HepG2 (cell line): ENCODE data around the gene AKNA. TPM values are rescaled to one million over a fixed set of nuclear protein-coding genes. Genes with fewer than 3 reads are reported as not detected.

Source experiments
- AGO1 ChIP-seq: fragments of 200-400 bp; formaldehyde crosslinking; IDR thresholded peaks from 2 replicates; pipeline ENCODE4 v1.6.1; 2017; ENCODE audit warnings: mild to moderate bottlenecking, low read depth, low read length, moderate library complexity; ENCODE audit not compliant: poor library complexity, severe bottlenecking
- GTF2F1 ChIP-seq: fragments of 150-350 bp; IDR thresholded peaks from 2 replicates; pipeline ENCODE4 v1.6.1; 2014; ENCODE audit warnings: low read length
- HMG20A ChIP-seq: IDR thresholded peaks from 2 replicates; pipeline ENCODE4 v1.6.1; 2016; ENCODE audit warnings: borderline replicate concordance
- LBX2 ChIP-seq: sonication (generic); formaldehyde crosslinking; IDR thresholded peaks from 2 replicates; pipeline ENCODE4 v1.5.0; 2020; ENCODE audit warnings: missing genetic modification reagents, mild to moderate bottlenecking, borderline replicate concordance
- NR2F6 ChIP-seq, 2 experiments: IDR thresholded peaks; 2 replicates each; pipeline ENCODE4 v1.6.1; 2016; ENCODE audit warnings: antibody characterized with exemption in 1 of 2, mild to moderate bottlenecking in 1 of 2
- ZFP36 ChIP-seq: fragments of 150-350 bp; IDR thresholded peaks from 2 replicates; pipeline ENCODE4 v1.6.1; 2018; ENCODE audit warnings: borderline replicate concordance, low read length, low read depth; ENCODE audit not compliant: partially characterized antibody
- ZNF607 ChIP-seq: sonication (generic); formaldehyde crosslinking; IDR thresholded peaks from 2 replicates; pipeline ENCODE4 v1.5.1; 2020; ENCODE audit warnings: missing genetic modification reagents, mild to moderate bottlenecking, borderline replicate concordance
- ZNF616 ChIP-seq: sonication (generic); formaldehyde crosslinking; IDR thresholded peaks from 2 replicates; pipeline ENCODE4 v1.5.0; 2020; ENCODE audit warnings: low read depth, mild to moderate bottlenecking, missing genetic modification reagents
- ZNF687 ChIP-seq: sonication (generic); formaldehyde crosslinking; IDR thresholded peaks from 2 replicates; pipeline ENCODE4 v1.5.1; 2020; ENCODE audit warnings: mild to moderate bottlenecking, missing genetic modification reagents, moderate library complexity
- polyA plus RNA-seq, 8 experiments: library from polyadenylated mRNA; depleted of rRNA in 3 of 8; stranded (reverse) in 7 of 8; unstranded in 1 of 8; fragments of >200 nt; fragmentation: Illumina TruSeq in 4 of 8; extraction: Trizol in 4 of 8; gene quantifications; 2 replicates each; pipeline versions ENCODE4 v1.2.1 to v1.2.3, GENCODE V29; 2011 to 2016; ENCODE audit warnings: low read depth in 4 of 8, missing spikeins in 1 of 8, mixed read lengths in 1 of 8; ENCODE audit not compliant: insufficient read depth in 1 of 8
- total RNA-seq, 5 experiments: library from RNA; depleted of rRNA; stranded (reverse); fragments of >200 nt; fragmentation: Illumina TruSeq; extraction: Trizol; gene quantifications; 2 replicates each; pipeline ENCODE4 v1.2.3, GENCODE V29; 2016; ENCODE audit warnings: low read depth in 1 of 5
- TF ChIP-seq, protein P1 (sequence below), 2 experiments: fragments of 450-650 bp in 1 of 2; sonication (generic) in 1 of 2; formaldehyde crosslinking in 1 of 2; IDR thresholded peaks; 2 replicates each; pipeline versions ENCODE4 v1.6.1 to v1.8.0; 2016 to 2022; ENCODE audit warnings: antibody characterized with exemption in 1 of 2, mild to moderate bottlenecking in 1 of 2, missing genetic modification reagents in 1 of 2
- TF ChIP-seq, protein P2 (sequence below): sonication (generic); formaldehyde crosslinking; IDR thresholded peaks from 2 replicates; pipeline ENCODE4 v1.5.0; 2020; ENCODE audit warnings: mild to moderate bottlenecking, missing genetic modification reagents

AKNA gene
- total and polyA plus RNA-seq, 2 of the 13 experiments (the other 11 are each of a cell fraction or from before 2014, with no cell fraction given), result 3.0 to 3.1 TPM

DNA sequence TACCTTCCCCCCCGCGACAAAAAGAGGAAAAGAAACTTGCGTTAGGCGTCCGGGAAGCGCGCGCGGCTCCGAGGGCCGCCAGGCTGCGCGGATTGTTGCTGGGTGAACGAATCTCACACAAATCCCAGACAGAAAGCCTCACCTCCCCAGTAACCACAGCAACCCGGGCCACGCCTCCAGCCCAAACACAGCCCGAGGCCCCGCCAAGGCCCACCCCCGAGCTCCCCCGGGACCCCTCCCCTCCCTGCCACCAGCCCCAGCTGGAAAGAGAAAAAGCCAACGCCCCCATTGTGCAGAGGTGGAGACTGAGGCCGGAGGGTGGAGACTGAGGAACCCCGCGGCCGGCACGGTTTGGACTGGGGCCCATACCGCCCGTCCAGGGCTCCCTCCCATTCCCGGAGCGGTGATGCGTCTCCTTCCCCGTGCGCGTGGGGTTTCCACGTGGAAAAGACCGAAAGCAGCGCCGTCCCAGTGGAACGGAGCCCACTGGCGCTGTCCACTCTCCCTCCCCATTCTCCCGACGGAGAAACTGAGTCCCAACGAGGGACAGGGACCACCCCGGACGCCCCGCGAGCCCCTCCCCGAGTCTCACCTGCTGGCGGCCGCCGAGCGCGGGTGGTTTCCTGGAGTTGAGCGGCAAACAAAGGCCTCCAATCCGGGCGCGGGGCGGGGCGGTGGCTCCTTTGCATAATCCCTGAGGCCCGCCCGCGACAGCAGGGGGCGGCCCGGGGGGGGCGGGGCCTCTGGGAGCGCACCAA lies 10.2 kb upstream of the AKNA start (continued):
- TF ChIP-seq, protein P1, sequence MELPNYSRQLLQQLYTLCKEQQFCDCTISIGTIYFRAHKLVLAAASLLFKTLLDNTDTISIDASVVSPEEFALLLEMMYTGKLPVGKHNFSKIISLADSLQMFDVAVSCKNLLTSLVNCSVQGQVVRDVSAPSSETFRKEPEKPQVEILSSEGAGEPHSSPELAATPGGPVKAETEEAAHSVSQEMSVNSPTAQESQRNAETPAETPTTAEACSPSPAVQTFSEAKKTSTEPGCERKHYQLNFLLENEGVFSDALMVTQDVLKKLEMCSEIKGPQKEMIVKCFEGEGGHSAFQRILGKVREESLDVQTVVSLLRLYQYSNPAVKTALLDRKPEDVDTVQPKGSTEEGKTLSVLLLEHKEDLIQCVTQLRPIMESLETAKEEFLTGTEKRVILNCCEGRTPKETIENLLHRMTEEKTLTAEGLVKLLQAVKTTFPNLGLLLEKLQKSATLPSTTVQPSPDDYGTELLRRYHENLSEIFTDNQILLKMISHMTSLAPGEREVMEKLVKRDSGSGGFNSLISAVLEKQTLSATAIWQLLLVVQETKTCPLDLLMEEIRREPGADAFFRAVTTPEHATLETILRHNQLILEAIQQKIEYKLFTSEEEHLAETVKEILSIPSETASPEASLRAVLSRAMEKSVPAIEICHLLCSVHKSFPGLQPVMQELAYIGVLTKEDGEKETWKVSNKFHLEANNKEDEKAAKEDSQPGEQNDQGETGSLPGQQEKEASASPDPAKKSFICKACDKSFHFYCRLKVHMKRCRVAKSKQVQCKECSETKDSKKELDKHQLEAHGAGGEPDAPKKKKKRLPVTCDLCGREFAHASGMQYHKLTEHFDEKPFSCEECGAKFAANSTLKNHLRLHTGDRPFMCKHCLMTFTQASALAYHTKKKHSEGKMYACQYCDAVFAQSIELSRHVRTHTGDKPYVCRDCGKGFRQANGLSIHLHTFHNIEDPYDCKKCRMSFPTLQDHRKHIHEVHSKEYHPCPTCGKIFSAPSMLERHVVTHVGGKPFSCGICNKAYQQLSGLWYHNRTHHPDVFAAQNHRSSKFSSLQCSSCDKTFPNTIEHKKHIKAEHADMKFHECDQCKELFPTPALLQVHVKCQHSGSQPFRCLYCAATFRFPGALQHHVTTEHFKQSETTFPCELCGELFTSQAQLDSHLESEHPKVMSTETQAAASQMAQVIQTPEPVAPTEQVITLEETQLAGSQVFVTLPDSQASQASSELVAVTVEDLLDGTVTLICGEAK (IDR thresholded peaks at IDR 0.05), result no peak
- TF ChIP-seq, protein P1 (CRISPR knock-in tag; IDR thresholded peaks at IDR 0.05), result no peak
- TF ChIP-seq ZNF616 (CRISPR knock-in tag) (no peak), LBX2 (peak; percentile 32; the same call in 1 of the 2 replicates), ZFP36 (no peak), ZNF687 (CRISPR knock-in tag) (peak; percentile 74), NR2F6 (IDR thresholded peaks at IDR 0.05) (no peak), NR2F6 (CRISPR knock-in tag; IDR thresholded peaks at IDR 0.05) (no peak), HMG20A (CRISPR knock-in tag) (no peak), ZNF607 (CRISPR knock-in tag) (no peak), AGO1 (no peak), GTF2F1 (no peak)
- TF ChIP-seq, protein P2, sequence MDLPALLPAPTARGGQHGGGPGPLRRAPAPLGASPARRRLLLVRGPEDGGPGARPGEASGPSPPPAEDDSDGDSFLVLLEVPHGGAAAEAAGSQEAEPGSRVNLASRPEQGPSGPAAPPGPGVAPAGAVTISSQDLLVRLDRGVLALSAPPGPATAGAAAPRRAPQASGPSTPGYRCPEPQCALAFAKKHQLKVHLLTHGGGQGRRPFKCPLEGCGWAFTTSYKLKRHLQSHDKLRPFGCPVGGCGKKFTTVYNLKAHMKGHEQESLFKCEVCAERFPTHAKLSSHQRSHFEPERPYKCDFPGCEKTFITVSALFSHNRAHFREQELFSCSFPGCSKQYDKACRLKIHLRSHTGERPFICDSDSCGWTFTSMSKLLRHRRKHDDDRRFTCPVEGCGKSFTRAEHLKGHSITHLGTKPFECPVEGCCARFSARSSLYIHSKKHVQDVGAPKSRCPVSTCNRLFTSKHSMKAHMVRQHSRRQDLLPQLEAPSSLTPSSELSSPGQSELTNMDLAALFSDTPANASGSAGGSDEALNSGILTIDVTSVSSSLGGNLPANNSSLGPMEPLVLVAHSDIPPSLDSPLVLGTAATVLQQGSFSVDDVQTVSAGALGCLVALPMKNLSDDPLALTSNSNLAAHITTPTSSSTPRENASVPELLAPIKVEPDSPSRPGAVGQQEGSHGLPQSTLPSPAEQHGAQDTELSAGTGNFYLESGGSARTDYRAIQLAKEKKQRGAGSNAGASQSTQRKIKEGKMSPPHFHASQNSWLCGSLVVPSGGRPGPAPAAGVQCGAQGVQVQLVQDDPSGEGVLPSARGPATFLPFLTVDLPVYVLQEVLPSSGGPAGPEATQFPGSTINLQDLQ (CRISPR knock-in tag), result no peak
